CD14-positive monocyte (primary cell): ENCODE results near the gene SUSD1. TPM values are rescaled to one million over a fixed set of nuclear protein-coding genes. Genes with fewer than 3 reads are reported as not detected.

Experiments
- DNase-seq, 3 donors: peaks; one replicate each; pipeline ENCODE4 v3.0.0-alpha.2; 2011 to 2022
- H2AFZ ChIP-seq: 2 replicates; pipeline ENCODE4 v1.6.0; 2012; ENCODE audit warnings: mild to moderate bottlenecking, low read depth, low read length, inconsistent platforms; ENCODE audit not compliant: insufficient read depth, poor library complexity, severe bottlenecking
- H3K27ac ChIP-seq, 2 donors: 1 replicate in 1 of 2; 2 replicates in 1 of 2; pipeline ENCODE4 v1.5.1; 2012 to 2013; ENCODE audit warnings: low read length in 2 of 2, control low read depth in 1 of 2, inconsistent platforms in 1 of 2, low read depth in 1 of 2, mild to moderate bottlenecking in 1 of 2
- H3K27me3 ChIP-seq, 2 donors: one replicate each; pipeline versions ENCODE4 v1.6.0 to v1.6.1; 2011 to 2013; ENCODE audit warnings: low read length in 2 of 2; ENCODE audit not compliant: control insufficient read depth in 2 of 2, insufficient read depth in 2 of 2
- H3K36me3 ChIP-seq, 2 donors: replicated peaks in 1 of 2; 1 replicate in 1 of 2; 2 replicates in 1 of 2; pipeline versions ENCODE4 v1.5.1 to v1.6.1; 2012 to 2013; ENCODE audit warnings: low read length in 2 of 2, control low read depth in 1 of 2, inconsistent platforms in 1 of 2, mild to moderate bottlenecking in 1 of 2; ENCODE audit not compliant: insufficient read depth in 2 of 2, control insufficient read depth in 1 of 2
- H3K4me1 ChIP-seq, 2 donors: 1 replicate in 1 of 2; 2 replicates in 1 of 2; pipeline versions ENCODE4 v1.5.1 to v1.6.1; 2012 to 2013; ENCODE audit warnings: low read length in 2 of 2, control low read depth in 1 of 2, inconsistent platforms in 1 of 2, mild to moderate bottlenecking in 1 of 2, moderate library complexity in 1 of 2; ENCODE audit not compliant: insufficient read depth in 2 of 2, control insufficient read depth in 1 of 2
- H3K4me2 ChIP-seq: replicated peaks from 2 replicates; pipeline ENCODE3; 2012; ENCODE audit warnings: low read length, moderate library complexity, mild to moderate bottlenecking; ENCODE audit not compliant: poor library complexity, severe bottlenecking; ENCODE audit errors: extremely low read depth
- H3K4me3 ChIP-seq, 3 experiments: fragments of 200-600 bp in 1 of 3; sonication (generic) in 1 of 3; replicated peaks in 1 of 3; 1 replicate in 2 of 3; 2 replicates in 1 of 3; pipeline ENCODE4 v1.5.1; 2011 to 2013; ENCODE audit warnings: low read length in 3 of 3, mild to moderate bottlenecking in 3 of 3, control low read depth in 2 of 3, low read depth in 2 of 3, inconsistent platforms in 1 of 3, moderate library complexity in 1 of 3
- H3K79me2 ChIP-seq: 2 replicates; pipeline ENCODE4 v1.6.0; 2012; ENCODE audit warnings: mild to moderate bottlenecking, control low read depth, inconsistent platforms, low read length, moderate library complexity; ENCODE audit not compliant: insufficient read depth
- H3K9ac ChIP-seq: 2 replicates; pipeline ENCODE4 v1.6.0; 2017; ENCODE audit warnings: low read length, mild to moderate bottlenecking; ENCODE audit not compliant: insufficient read depth, poor library complexity, severe bottlenecking
- H3K9me3 ChIP-seq, 2 donors: replicated peaks in 1 of 2; 1 replicate in 1 of 2; 2 replicates in 1 of 2; pipeline versions ENCODE4 v1.5.1 to v1.6.1; 2012 to 2013; ENCODE audit warnings: low read length in 2 of 2, control low read depth in 1 of 2; ENCODE audit not compliant: control insufficient read depth in 1 of 2, insufficient read depth in 1 of 2
- H4K20me1 ChIP-seq: 2 replicates; pipeline ENCODE4 v1.6.0; 2012; ENCODE audit warnings: mild to moderate bottlenecking, low read length, control low read depth, moderate library complexity; ENCODE audit not compliant: insufficient read depth
- H3K27ac Mint-ChIP-seq, 7 donors: one replicate each; pipeline ENCODE4 v1.8.0; 2020; ENCODE audit warnings: mild to moderate bottlenecking in 7 of 7, mixed read lengths in 7 of 7, moderate library complexity in 6 of 7, inconsistent platforms in 2 of 7
- H3K27me3 Mint-ChIP-seq, 3 donors: one replicate each; pipeline ENCODE4 v1.8.0; 2021 to 2022; ENCODE audit warnings: low read depth in 3 of 3, mild to moderate bottlenecking in 3 of 3, mixed read lengths in 3 of 3, moderate library complexity in 3 of 3, inconsistent platforms in 1 of 3
- H3K36me3 Mint-ChIP-seq, 2 donors: one replicate each; pipeline ENCODE4 v1.8.0; 2020; ENCODE audit warnings: mixed read lengths in 2 of 2, inconsistent platforms in 1 of 2, mild to moderate bottlenecking in 1 of 2
- H3K4me1 Mint-ChIP-seq: one replicate; pipeline ENCODE4 v1.8.0; 2020; ENCODE audit warnings: mild to moderate bottlenecking, mixed read lengths
- H3K4me3 Mint-ChIP-seq, 2 donors: one replicate each; pipeline ENCODE4 v1.8.0; 2020; ENCODE audit warnings: mild to moderate bottlenecking in 2 of 2, mixed read lengths in 2 of 2, moderate library complexity in 1 of 2
- H3K9me3 Mint-ChIP-seq, 7 donors: one replicate each; pipeline ENCODE4 v1.8.0; 2020 to 2022; ENCODE audit warnings: mixed read lengths in 7 of 7, mild to moderate bottlenecking in 6 of 7, moderate library complexity in 6 of 7, inconsistent platforms in 2 of 7
- CTCF ChIP-seq: fragments of 200-600 bp; IDR thresholded peaks from one replicate; pipeline ENCODE4 v1.8.0; 2022; ENCODE audit warnings: antibody characterized with exemption, mild to moderate bottlenecking
- WGBS: methylation state at CpG from one replicate; pipeline ENCODE4 v1.1.5; 2013; ENCODE audit warnings: missing lambda C conversion rate; ENCODE audit not compliant: insufficient coverage; 5-methylcytosine and 5-hydroxymethylcytosine counted together
- intact Hi-C, 2 donors: fragments of 100-400 bp; cut with micrococcal nuclease; formaldehyde crosslinking; loops; one replicate each; pipeline versions ENCODE4 v1.15.0 to v1.15.1; 2023
- polyA plus RNA-seq, 3 donors: library from polyadenylated mRNA; depleted of rRNA in 1 of 3; unstranded in 2 of 3; stranded (reverse) in 1 of 3; fragments of 300-500 nt in 2 of 3; fragments of >200 nt in 1 of 3; fragmentation: Illumina TruSeq in 2 of 3; gene quantifications; 1 replicate in 2 of 3; 2 replicates in 1 of 3; pipeline ENCODE4 v1.2.3, GENCODE V29; 2012 to 2021

SUSD1 gene
- polyA plus RNA-seq, 3 donors: 29.1 to 42.3 (median 30.9) TPM

GRCh38 chr9:112002847-112003457 is 172.1 kb downstream of the SUSD1 start:
- peaks cover 0 to 4% (median 3%) of the 10 kb centered on the region in 3 donors for H3K27me3 Mint-ChIP-seq
- Histone ChIP-seq H3K36me3 (no peaks in the 10 kb centered on the region), H4K20me1 (no peaks in the 10 kb centered on the region), H3K9me3 (no peaks in the 10 kb centered on the region), H3K4me1 (peaks cover 7 to 10% of the 10 kb centered on the region in 2 donors), H3K79me2 (no peaks in the 10 kb centered on the region), H3K27me3 (no peaks in the 10 kb centered on the region), H3K9ac (no peak overlapping the region), H3K4me3 (no peak overlapping the region), H2AFZ (no peak overlapping the region), H3K4me2 (no peak overlapping the region), H3K27ac (no peak overlapping the region)
- peaks cover 15% of the 10 kb centered on the region for H3K4me1 Mint-ChIP-seq
- no peak for TF ChIP-seq CTCF
- H3K36me3 Mint-ChIP-seq: no peaks in the 10 kb centered on the region
- intact Hi-C loops: no loop called here
- H3K9me3 Mint-ChIP-seq: no peaks in the 10 kb centered on the region
- no peak overlapping the region for H3K4me3 Mint-ChIP-seq
- WGBS: 100% methylated on average over 3 of the region's 11 CpGs
- no peak for DNase-seq
- no peak overlapping the region for H3K27ac Mint-ChIP-seq

GRCh38 chr9:112002131-112002846 is 172.8 kb downstream of the SUSD1 start:
- no peaks in the 10 kb centered on the region for H3K36me3 Mint-ChIP-seq
- no peak overlapping the region for H3K9ac ChIP-seq
- H2AFZ ChIP-seq: no peak overlapping the region
- H3K27me3 ChIP-seq: no peaks in the 10 kb centered on the region
- H3K4me3 Mint-ChIP-seq: no peak overlapping the region
- H3K4me1 Mint-ChIP-seq: peaks cover 15% of the 10 kb centered on the region
- peaks cover 7 to 10% of the 10 kb centered on the region in 2 donors for H3K4me1 ChIP-seq
- TF ChIP-seq CTCF: no peak
- no peaks in the 10 kb centered on the region for H3K79me2 ChIP-seq
- WGBS: 70% methylated on average over 7 of the region's 11 CpGs
- H3K27me3 Mint-ChIP-seq: peaks cover 0 to 4% (median 0%) of the 10 kb centered on the region in 3 donors
- no peak overlapping the region for H3K4me2 ChIP-seq
- DNase-seq: no peak
- no peaks in the 10 kb centered on the region for H3K36me3 ChIP-seq
- no peaks in the 10 kb centered on the region for H3K9me3 Mint-ChIP-seq
- H3K27ac Mint-ChIP-seq: no peak overlapping the region
- H3K9me3 ChIP-seq: no peaks in the 10 kb centered on the region
- no peaks in the 10 kb centered on the region for H4K20me1 ChIP-seq
- no peak overlapping the region for H3K4me3 ChIP-seq
- intact Hi-C loops: no loop called here
- no peak overlapping the region for H3K27ac ChIP-seq
